CD8-positive, alpha-beta memory T cell (primary cell): Measurements from ENCODE around the gene FOSL1. TPM values are rescaled to one million over a fixed set of nuclear protein-coding genes. Genes with fewer than 3 reads are reported as not detected.

Experiments used
- CTCF ChIA-PET: fragments of 350-600 bp; sonication (Branson Sonifier 250); formaldehyde crosslinking; loops from one replicate; lab custom pipeline; 2021; ENCODE audit warnings: antibody characterized with exemption; lab: Charles Lee
- POLR2A ChIA-PET: fragments of 350-600 bp; sonication (Branson Sonifier 250); formaldehyde crosslinking; loops from one replicate; lab custom pipeline; 2021; ENCODE audit warnings: antibody characterized with exemption; lab: Charles Lee
- DNase-seq, 5 donors: peaks; one replicate each; pipeline versions ENCODE4 v3.0.0 to v3.0.0-alpha.2; 2020 to 2022; ENCODE audit warnings: mixed read lengths in 1 of 5
- H3K27ac ChIP-seq: one replicate; pipeline ENCODE4 v1.7.0; 2013; ENCODE audit warnings: low read depth, mild to moderate bottlenecking, low read length, moderate library complexity
- H3K27me3 ChIP-seq: 2 replicates; pipeline ENCODE4 v1.7.0; 2013; ENCODE audit warnings: low read length, mild to moderate bottlenecking; ENCODE audit not compliant: insufficient read depth, poor library complexity, severe bottlenecking
- H3K36me3 ChIP-seq: 2 replicates; pipeline ENCODE4 v1.7.0; 2013; ENCODE audit warnings: mild to moderate bottlenecking, low read length, moderate library complexity; ENCODE audit not compliant: insufficient read depth
- H3K4me1 ChIP-seq: 2 replicates; pipeline ENCODE4 v1.7.0; 2013; ENCODE audit warnings: mild to moderate bottlenecking, low read length, moderate library complexity; ENCODE audit not compliant: insufficient read depth
- H3K4me3 ChIP-seq: 2 replicates; pipeline ENCODE4 v1.7.0; 2013; ENCODE audit warnings: mild to moderate bottlenecking, low read length
- H3K9me3 ChIP-seq: 2 replicates; pipeline ENCODE4 v1.7.0; 2013; ENCODE audit warnings: mild to moderate bottlenecking, low read length
- H3K27ac Mint-ChIP-seq, 8 donors: one replicate each; pipeline ENCODE4 v1.8.0; 2020 to 2021; ENCODE audit warnings: mixed read lengths in 8 of 8, mild to moderate bottlenecking in 6 of 8, inconsistent platforms in 3 of 8, moderate library complexity in 3 of 8
- H3K27me3 Mint-ChIP-seq, 2 donors: one replicate each; pipeline ENCODE4 v1.8.0; 2020 to 2021; ENCODE audit warnings: mixed read lengths in 2 of 2, mild to moderate bottlenecking in 1 of 2, moderate library complexity in 1 of 2
- H3K36me3 Mint-ChIP-seq, 3 donors: one replicate each; pipeline ENCODE4 v1.8.0; 2020 to 2021; ENCODE audit warnings: mixed read lengths in 3 of 3, inconsistent platforms in 1 of 3, mild to moderate bottlenecking in 1 of 3
- H3K4me1 Mint-ChIP-seq, 3 donors: one replicate each; pipeline ENCODE4 v1.8.0; 2020 to 2021; ENCODE audit warnings: mixed read lengths in 3 of 3, inconsistent platforms in 1 of 3, mild to moderate bottlenecking in 1 of 3
- H3K4me3 Mint-ChIP-seq, 7 donors: one replicate each; pipeline ENCODE4 v1.8.0; 2020 to 2021; ENCODE audit warnings: mixed read lengths in 7 of 7, mild to moderate bottlenecking in 6 of 7, moderate library complexity in 4 of 7, inconsistent platforms in 2 of 7
- H3K9me3 Mint-ChIP-seq, 5 donors: one replicate each; pipeline ENCODE4 v1.8.0; 2020 to 2022; ENCODE audit warnings: mixed read lengths in 5 of 5, mild to moderate bottlenecking in 3 of 5, moderate library complexity in 2 of 5, inconsistent platforms in 1 of 5
- polyA plus RNA-seq: library from polyadenylated mRNA; unstranded; fragments of 300-500 nt; fragmentation: Illumina TruSeq; gene quantifications from one replicate; pipeline ENCODE4 v1.2.3, GENCODE V29; 2021
- total RNA-seq, 2 experiments: library from RNA; stranded (reverse); gene quantifications; one replicate each; pipeline ENCODE4 v1.2.3, GENCODE V29; 2021

The FOSL1 gene
- total and polyA plus RNA-seq, 3 experiments from 2014 or later, result 0.51 to 26.9 (median 26.4) TPM

GRCh38 chr11:65864706-65865471 is 35.3 kb downstream of the FOSL1 start:
- no peaks in the 10 kb centered on the region for H3K9me3 Mint-ChIP-seq
- Histone ChIP-seq H3K9me3 (no peaks in the 10 kb centered on the region), H3K4me1 (peaks cover 22% of the 10 kb centered on the region), H3K4me3 (no peak overlapping the region), H3K27me3 (no peaks in the 10 kb centered on the region), H3K27ac (no peak overlapping the region), H3K36me3 (peaks cover 37% of the 10 kb centered on the region)
- peaks cover 14 to 31% (median 21%) of the 10 kb centered on the region in 3 donors for H3K4me1 Mint-ChIP-seq
- no peaks in the 10 kb centered on the region for H3K27me3 Mint-ChIP-seq
- H3K4me3 Mint-ChIP-seq, result peak overlapping the region in 1 of 7 donors; percentile 56
- CTCF ChIA-PET, result interaction anchor here (24.5 kb wide), 1 partner anchor 23 kb away, joined by 560 read pairs; the partner anchor contains the start of genes CCDC85B, CTSW and FIBP
- POLR2A ChIA-PET, result interaction anchor here (0.5 kb wide), 1 partner anchor 121 kb away, joined by 6 read pairs; no protein-coding TSS in a partner anchor
- peak overlapping the region in 1 of 8 donors; percentile 71 for H3K27ac Mint-ChIP-seq
- DNase-seq, result no peak
- peaks cover 7 to 65% (median 7%) of the 10 kb centered on the region in 3 donors for H3K36me3 Mint-ChIP-seq

GRCh38 chr11:65863889-65864705 is 36.1 kb downstream of the FOSL1 start:
- DNase-seq, result no peak
- no peaks in the 10 kb centered on the region for H3K27me3 Mint-ChIP-seq
- CTCF ChIA-PET, result interaction anchor here (24.5 kb wide), 1 partner anchor 24 kb away, joined by 560 read pairs; the partner anchor contains the start of genes CCDC85B, CTSW and FIBP
- H3K4me3 Mint-ChIP-seq, result no peak overlapping the region
- Histone ChIP-seq H3K4me3 (no peak overlapping the region), H3K36me3 (peaks cover 37% of the 10 kb centered on the region), H3K27ac (no peak overlapping the region), H3K4me1 (peaks cover 22% of the 10 kb centered on the region), H3K9me3 (no peaks in the 10 kb centered on the region), H3K27me3 (no peaks in the 10 kb centered on the region)
- POLR2A ChIA-PET, result no interaction called here
- H3K4me1 Mint-ChIP-seq, result peaks cover 17 to 31% (median 22%) of the 10 kb centered on the region in 3 donors
- peaks cover 7 to 66% (median 7%) of the 10 kb centered on the region in 3 donors for H3K36me3 Mint-ChIP-seq
- peak overlapping the region in 2 of 8 donors; percentile 54 to 66 for H3K27ac Mint-ChIP-seq
- no peaks in the 10 kb centered on the region for H3K9me3 Mint-ChIP-seq

DNA sequence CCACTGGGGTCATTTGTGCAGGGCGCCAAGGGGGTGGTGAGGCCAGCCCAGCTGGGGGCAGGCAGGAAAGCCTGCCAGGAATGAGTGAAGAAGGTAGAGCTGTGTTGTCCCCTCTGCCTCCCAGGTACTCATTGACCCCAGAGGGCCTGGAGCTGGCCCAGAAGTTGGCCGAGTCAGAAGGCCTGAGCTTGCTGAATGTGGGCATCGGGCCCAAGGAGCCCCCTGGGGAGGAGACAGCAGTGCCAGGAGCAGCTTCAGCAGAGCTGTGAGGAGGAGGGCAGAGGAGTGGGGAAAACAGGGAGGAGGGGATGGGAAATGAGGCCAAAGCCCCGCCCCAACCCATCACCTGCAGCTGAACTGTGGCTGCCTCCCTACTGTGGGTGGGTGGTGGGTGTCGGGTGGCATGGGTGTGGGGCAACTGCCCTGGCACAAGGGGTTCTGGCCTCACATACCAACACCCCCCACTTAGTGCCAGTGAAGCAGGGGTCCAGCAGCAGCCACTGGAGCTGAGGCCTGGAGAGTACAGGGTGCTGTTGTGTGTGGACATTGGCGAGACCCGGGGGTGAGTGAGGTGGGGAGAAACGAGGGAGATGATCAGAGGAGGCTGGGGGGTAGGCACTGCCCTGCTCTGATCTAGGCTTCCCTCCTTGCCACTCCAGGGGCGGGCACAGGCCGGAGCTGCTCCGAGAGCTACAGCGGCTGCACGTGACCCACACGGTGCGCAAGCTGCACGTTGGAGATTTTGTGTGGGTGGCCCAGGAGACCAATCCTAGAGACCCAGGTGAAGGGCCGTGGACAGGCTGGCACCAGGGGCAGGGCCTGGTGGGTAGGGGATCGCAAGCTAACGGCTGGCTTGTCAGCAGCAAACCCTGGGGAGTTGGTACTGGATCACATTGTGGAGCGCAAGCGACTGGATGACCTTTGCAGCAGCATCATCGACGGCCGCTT is 37.0 kb downstream of the FOSL1 start:
- no peaks in the 10 kb centered on the region for H3K27me3 Mint-ChIP-seq
- DNase-seq, result peak in 1 of 5 donors; percentile 43
- peaks cover 22 to 40% (median 31%) of the 10 kb centered on the region in 3 donors for H3K4me1 Mint-ChIP-seq
- peak overlapping the region in 4 of 8 donors; percentile 43 to 81 (median 62) for H3K27ac Mint-ChIP-seq
- Histone ChIP-seq H3K4me1 (peaks cover 31% of the 10 kb centered on the region), H3K4me3 (no peak overlapping the region), H3K9me3 (no peaks in the 10 kb centered on the region), H3K36me3 (peaks cover 37% of the 10 kb centered on the region), H3K27ac (no peak overlapping the region), H3K27me3 (no peaks in the 10 kb centered on the region)
- peaks cover 7 to 69% (median 7%) of the 10 kb centered on the region in 3 donors for H3K36me3 Mint-ChIP-seq
- H3K4me3 Mint-ChIP-seq, result peak overlapping the region in 3 of 7 donors; percentile 31 to 61 (median 60)
- CTCF ChIA-PET, result interaction anchor here (24.5 kb wide), 1 partner anchor 25 kb away, joined by 560 read pairs; the partner anchor contains the start of genes CCDC85B, CTSW and FIBP
- no peaks in the 10 kb centered on the region for H3K9me3 Mint-ChIP-seq
- POLR2A ChIA-PET, result no interaction called here

GRCh38 chr11:65862191-65862735 is 37.9 kb downstream of the FOSL1 start:
- Mint-ChIP-seq H3K4me3 (peak overlapping the region in 6 of 7 donors; percentile 31 to 95 (median 60)), H3K4me1 (peaks cover 23 to 36% (median 32%) of the 10 kb centered on the region in 3 donors), H3K36me3 (peaks cover 7 to 67% (median 7%) of the 10 kb centered on the region in 3 donors), H3K27ac (peak overlapping the region in 4 of 8 donors; percentile 43 to 81 (median 62)), H3K9me3 (no peaks in the 10 kb centered on the region), H3K27me3 (no peaks in the 10 kb centered on the region)
- ChIA-PET CTCF (interaction anchor here (2.5 to 24.5 kb wide), 3 partner anchors 10 to 26 kb away, joined by 18 to 560 read pairs (median 87); partner anchors contain the start of genes CCDC85B, CTSW, EFEMP2 and FIBP), POLR2A (no interaction called here)
- Histone ChIP-seq H3K27me3 (no peaks in the 10 kb centered on the region), H3K4me1 (peaks cover 27% of the 10 kb centered on the region), H3K27ac (peak overlapping the region; percentile 93), H3K36me3 (peaks cover 37% of the 10 kb centered on the region), H3K4me3 (no peak overlapping the region), H3K9me3 (no peaks in the 10 kb centered on the region)
- peak in 1 of 5 donors; percentile 45 for DNase-seq

- H3K4me1 ChIP-seq, result peaks cover 28% of the 10 kb centered on the region
- DNase-seq, result peak in 1 of 5 donors; percentile 41
- H3K36me3 ChIP-seq, result peaks cover 37% of the 10 kb centered on the region
These were observed 38.5 kb downstream of the FOSL1 start for GRCh38 chr11:65861533-65862183.

GRCh38 chr11:65861165-65861505 is 39.1 kb downstream of the FOSL1 start:
- CTCF ChIA-PET, result interaction anchor here (0.8 to 24.5 kb wide), 9 partner anchors 10 to 155 kb away, joined by 3 to 560 read pairs (median 8); partner anchors contain the start of genes BANF1, CCDC85B, CTSW and EFEMP2
- Histone ChIP-seq H3K9me3 (no peaks in the 10 kb centered on the region), H3K27me3 (no peaks in the 10 kb centered on the region), H3K4me1 (peaks cover 33% of the 10 kb centered on the region), H3K4me3 (peak overlapping the region; percentile 94), H3K36me3 (peaks cover 41% of the 10 kb centered on the region), H3K27ac (peak overlapping the region; percentile 93)
- H3K36me3 Mint-ChIP-seq, result peaks cover 7 to 66% (median 12%) of the 10 kb centered on the region in 3 donors
- H3K4me3 Mint-ChIP-seq, result peak overlapping the region; percentile 86 to 96 (median 93)
- H3K4me1 Mint-ChIP-seq, result peaks cover 31 to 44% (median 40%) of the 10 kb centered on the region in 3 donors
- H3K9me3 Mint-ChIP-seq, result no peaks in the 10 kb centered on the region
- POLR2A ChIA-PET, result interaction anchor here (0.6 to 5.4 kb wide), 9 partner anchors 9 to 817 kb away, joined by 3 to 140 read pairs (median 4); partner anchors contain the start of genes CCDC85B, FIBP and RBM4B
- peak overlapping the region; percentile 57 to 98 (median 86) for H3K27ac Mint-ChIP-seq
- no peaks in the 10 kb centered on the region for H3K27me3 Mint-ChIP-seq
- no peak for DNase-seq

More at GRCh38 chr11:65861533-65862183, 38.5 kb downstream of the FOSL1 start:
- Mint-ChIP-seq H3K27me3 (no peaks in the 10 kb centered on the region), H3K4me3 (peak overlapping the region; percentile 86 to 96 (median 93)), H3K9me3 (no peaks in the 10 kb centered on the region), H3K4me1 (peaks cover 25 to 39% (median 35%) of the 10 kb centered on the region in 3 donors), H3K27ac (peak overlapping the region in 6 of 8 donors; percentile 57 to 98 (median 86)), H3K36me3 (peaks cover 7 to 64% (median 9%) of the 10 kb centered on the region in 3 donors)
- Histone ChIP-seq H3K27ac (peak overlapping the region; percentile 93), H3K27me3 (no peaks in the 10 kb centered on the region), H3K9me3 (no peaks in the 10 kb centered on the region), H3K4me3 (peak overlapping the region; percentile 94)
- ChIA-PET POLR2A (interaction anchor here (0.6 to 5.4 kb wide), 7 partner anchors 8 to 816 kb away, joined by 3 to 140 read pairs (median 8); partner anchors contain the start of genes CCDC85B, FIBP and RBM4B), CTCF (interaction anchor here (0.8 to 24.5 kb wide), 8 partner anchors 10 to 155 kb away, joined by 3 to 560 read pairs (median 10); partner anchors contain the start of genes BANF1, CCDC85B, CTSW and EFEMP2)
